Mesothelial cell of epicardium (in vitro differentiated cells): ENCODE data around the gene USP6NL. TPM values are rescaled to one million over a fixed set of nuclear protein-coding genes. Genes with fewer than 3 reads are reported as not detected.

Experiments used
- DNase-seq, 2 experiments: peaks; one replicate each; pipeline ENCODE4 v3.0.0; 2021; ENCODE audit warnings: low spot score in 2 of 2; ENCODE audit not compliant: unreplicated experiment in 2 of 2
- H3K27ac Mint-ChIP-seq: 2 replicates; pipeline ENCODE4 v1.8.0; 2021; ENCODE audit warnings: mixed read lengths
- H3K27me3 Mint-ChIP-seq: 2 replicates; pipeline ENCODE4 v1.8.0; 2021; ENCODE audit warnings: low read depth, mixed read lengths
- H3K36me3 Mint-ChIP-seq: 2 replicates; pipeline ENCODE4 v1.8.0; 2021; ENCODE audit warnings: mixed read lengths
- H3K4me1 Mint-ChIP-seq: 2 replicates; pipeline ENCODE4 v1.8.0; 2021; ENCODE audit warnings: mixed read lengths
- H3K4me3 Mint-ChIP-seq: 2 replicates; pipeline ENCODE4 v1.8.0; 2021; ENCODE audit warnings: mild to moderate bottlenecking, moderate library complexity, mixed read lengths
- H3K9me3 Mint-ChIP-seq: 2 replicates; pipeline ENCODE4 v1.8.0; 2021; ENCODE audit warnings: mixed read lengths
- CTCF ChIP-seq: fragments of 200-600 bp; sonication (generic); IDR thresholded peaks from one replicate; pipeline ENCODE4 v1.5.0; 2021; ENCODE audit warnings: antibody characterized with exemption; ENCODE audit not compliant: unreplicated experiment
- total RNA-seq: library from RNA; stranded (reverse); gene quantifications from 3 replicates; pipeline ENCODE4 v1.2.1, GENCODE V29; 2021

The USP6NL gene
- total RNA-seq, 1 donor from 2014 or later, result 35.8 TPM

DNA sequence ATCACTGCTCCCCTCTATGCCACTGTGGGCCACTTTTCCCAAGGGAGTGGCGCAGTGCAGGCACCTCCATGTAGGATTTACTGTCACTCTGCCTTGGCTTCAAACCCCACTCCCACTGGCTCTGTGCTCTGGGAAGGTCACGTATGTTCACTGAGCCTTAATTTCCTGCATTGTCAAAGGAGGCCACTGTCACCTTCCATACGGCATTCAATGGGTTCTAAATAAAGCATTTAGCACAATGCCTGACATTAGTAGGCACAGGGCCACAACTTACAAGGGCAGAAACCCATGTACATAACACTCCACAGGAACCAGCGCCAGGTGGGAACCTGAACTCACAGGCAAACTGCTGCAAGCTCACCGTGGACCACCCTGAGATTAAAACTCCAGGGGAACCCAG, 196.4 kb downstream of the USP6NL start:
- DNase-seq, result no peak
- Mint-ChIP-seq H3K4me1 (no peaks in the 10 kb centered on the region), H3K36me3 (no peaks in the 10 kb centered on the region), H3K4me3 (no peak overlapping the region), H3K9me3 (peaks cover 35% of the 10 kb centered on the region), H3K27me3 (peaks cover 13% of the 10 kb centered on the region), H3K27ac (no peak overlapping the region)
- TF ChIP-seq CTCF, result no peak

- DNase-seq, result no peak
- no peak for TF ChIP-seq CTCF
- Mint-ChIP-seq H3K4me1 (no peaks in the 10 kb centered on the region), H3K27ac (no peak overlapping the region), H3K4me3 (no peak overlapping the region), H3K36me3 (no peaks in the 10 kb centered on the region), H3K27me3 (peaks cover 18% of the 10 kb centered on the region), H3K9me3 (peaks cover 29% of the 10 kb centered on the region)
Observed at GRCh38 chr10:11414314-11415038, 197.0 kb downstream of the USP6NL start.

- peaks cover 21% of the 10 kb centered on the region for H3K9me3 Mint-ChIP-seq
- no peak for TF ChIP-seq CTCF
- no peak overlapping the region for H3K27ac Mint-ChIP-seq
Observed at GRCh38 chr10:11411926-11412545, 199.4 kb downstream of the USP6NL start.

DNA sequence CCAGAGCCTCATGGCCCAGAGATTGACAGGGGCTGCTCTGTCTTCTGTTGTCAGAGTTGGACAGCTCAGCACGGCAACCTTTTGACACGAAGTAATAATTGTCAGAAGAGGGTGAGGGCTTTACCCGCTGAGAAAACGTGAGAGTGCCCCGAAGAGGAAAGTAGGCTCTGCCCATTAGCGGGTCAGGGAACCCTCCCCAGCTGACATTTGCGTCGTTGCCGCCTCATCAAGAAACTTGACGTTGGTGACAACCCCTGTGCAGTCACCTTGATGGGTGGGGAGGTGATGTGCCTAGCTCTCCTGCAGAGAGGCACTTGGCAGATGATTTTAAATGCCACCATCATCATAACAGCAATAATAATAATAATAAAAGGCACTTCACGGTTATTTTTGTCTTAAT, 202.1 kb downstream of the USP6NL start:
- TF ChIP-seq CTCF, result no peak
- Mint-ChIP-seq H3K4me3 (no peak overlapping the region), H3K27ac (no peak overlapping the region), H3K9me3 (peaks cover 21% of the 10 kb centered on the region), H3K27me3 (peaks cover 37% of the 10 kb centered on the region), H3K4me1 (no peaks in the 10 kb centered on the region), H3K36me3 (no peaks in the 10 kb centered on the region)
- no peak for DNase-seq

More at GRCh38 chr10:11411926-11412545, 199.4 kb downstream of the USP6NL start:
- Mint-ChIP-seq H3K36me3 (no peaks in the 10 kb centered on the region), H3K4me1 (no peaks in the 10 kb centered on the region), H3K27me3 (peaks cover 33% of the 10 kb centered on the region), H3K4me3 (no peak overlapping the region)
- no peak for DNase-seq

GRCh38 chr10:11407939-11408338, 203.5 kb downstream of the USP6NL start:
- no peak overlapping the region for H3K4me3 Mint-ChIP-seq
- TF ChIP-seq CTCF, result no peak
- no peaks in the 10 kb centered on the region for H3K36me3 Mint-ChIP-seq
- peaks cover 37% of the 10 kb centered on the region for H3K27me3 Mint-ChIP-seq
- H3K9me3 Mint-ChIP-seq, result peaks cover 25% of the 10 kb centered on the region
- no peak overlapping the region for H3K27ac Mint-ChIP-seq
- DNase-seq, result no peak
- H3K4me1 Mint-ChIP-seq, result no peaks in the 10 kb centered on the region
